ENCODE data around the gene ACSF2.
"Not testable (repeated sequence)": the region's sequence is repeated elsewhere in the genome, so short reads cannot be mapped to it uniquely, and the experiment has no call there.

The ACSF2 gene

GRCh38 chr17:50406578-50406977, 19.4 kb upstream of the ACSF2 start:
- H3K4me1 Mint-ChIP-seq, result no peaks in the 10 kb centered on the region
- H3K36me3 Mint-ChIP-seq (ENCODE audit: low read depth), result no peaks in the 10 kb centered on the region
- H3K9me3 Mint-ChIP-seq, result no peaks in the 10 kb centered on the region
- no peak overlapping the region for H3K27ac Mint-ChIP-seq
- no peak for TF ChIP-seq CTCF (IDR thresholded peaks at IDR 0.05; ENCODE audit: unreplicated experiment in 3 of 3)
- H3K4me3 Mint-ChIP-seq, result no peak overlapping the region
- H3K27me3 Mint-ChIP-seq (ENCODE audit: low read depth), result peaks cover 23% of the 10 kb centered on the region

- no peak overlapping the region for H3K27ac Mint-ChIP-seq
- H3K4me1 Mint-ChIP-seq, result no peaks in the 10 kb centered on the region
- TF ChIP-seq CTCF (IDR thresholded peaks at IDR 0.05; ENCODE audit: unreplicated experiment in 3 of 3), result no peak
- H3K4me3 Mint-ChIP-seq, result no peak overlapping the region
- peaks cover 29% of the 10 kb centered on the region for H3K27me3 Mint-ChIP-seq (ENCODE audit: low read depth)
- peaks cover 4% of the 10 kb centered on the region for H3K9me3 Mint-ChIP-seq
- no peaks in the 10 kb centered on the region for H3K36me3 Mint-ChIP-seq (ENCODE audit: low read depth)
Observed at GRCh38 chr17:50407921-50408320, 18.1 kb upstream of the ACSF2 start.

- H3K4me1 Mint-ChIP-seq, result no peaks in the 10 kb centered on the region
- H3K9me3 Mint-ChIP-seq, result peaks cover 4% of the 10 kb centered on the region
- H3K4me3 Mint-ChIP-seq, result no peak overlapping the region
- H3K36me3 Mint-ChIP-seq (ENCODE audit: low read depth), result no peaks in the 10 kb centered on the region
- TF ChIP-seq CTCF (IDR thresholded peaks at IDR 0.05; ENCODE audit: unreplicated experiment in 3 of 3), result no peak
- no peak overlapping the region for H3K27ac Mint-ChIP-seq
- H3K27me3 Mint-ChIP-seq (ENCODE audit: low read depth), result peaks cover 19% of the 10 kb centered on the region
Observed at GRCh38 chr17:50412188-50412732, 13.8 kb upstream of the ACSF2 start.

- H3K4me1 Mint-ChIP-seq, result peaks cover under 1% of the 10 kb centered on the region
- TF ChIP-seq CTCF (IDR thresholded peaks at IDR 0.05; ENCODE audit: unreplicated experiment in 3 of 3), result no peak
Observed at GRCh38 chr17:50414808-50415207, 11.2 kb upstream of the ACSF2 start.

GRCh38 chr17:50419577-50419976, 6.4 kb upstream of the ACSF2 start:
- H3K36me3 Mint-ChIP-seq (ENCODE audit: low read depth); H3K27ac Mint-ChIP-seq; H3K4me3 Mint-ChIP-seq; H3K27me3 Mint-ChIP-seq (ENCODE audit: low read depth): not testable (repeated sequence)
- peaks cover 12% of the 10 kb centered on the region for H3K9me3 Mint-ChIP-seq
- peaks cover 21% of the 10 kb centered on the region for H3K4me1 Mint-ChIP-seq

More at GRCh38 chr17:50414808-50415207, 11.2 kb upstream of the ACSF2 start:
- Mint-ChIP-seq H3K27ac (no peak overlapping the region), H3K27me3 (ENCODE audit: low read depth) (peaks cover 19% of the 10 kb centered on the region), H3K36me3 (ENCODE audit: low read depth) (no peaks in the 10 kb centered on the region), H3K4me3 (no peak overlapping the region), H3K9me3 (peaks cover 9% of the 10 kb centered on the region)

GRCh38 chr17:50420419-50421112, 5.5 kb upstream of the ACSF2 start:
- no peaks in the 10 kb centered on the region for H3K36me3 Mint-ChIP-seq (ENCODE audit: low read depth)
- TF ChIP-seq CTCF (IDR thresholded peaks at IDR 0.05; ENCODE audit: unreplicated experiment in 3 of 3), result no peak

More at GRCh38 chr17:50420419-50421112, 5.5 kb upstream of the ACSF2 start:
- Mint-ChIP-seq H3K9me3 (peaks cover 12% of the 10 kb centered on the region), H3K4me1 (peaks cover 22% of the 10 kb centered on the region), H3K27ac (peak overlapping the region in 1 of 3 experiments; percentile 27), H3K27me3 (ENCODE audit: low read depth) (peaks cover 8% of the 10 kb centered on the region), H3K4me3 (no peak overlapping the region)
